ENCODE measurements around the gene GSK3B. TPM values are rescaled to one million over a fixed set of nuclear protein-coding genes. Genes with fewer than 3 reads are reported as not detected.

The GSK3B gene
- polyA plus RNA-seq, 4 donors: 13.5 to 32.2 (median 21.2) TPM

- Histone ChIP-seq H3K27ac (ENCODE audit: low read depth in 1 of 3, low read length in 2 of 3) (no peak overlapping the region), H3K4me1 (ENCODE audit: control insufficient read depth in 3 of 3, insufficient read depth in 2 of 3, low read depth in 1 of 3, low read length in 2 of 3) (no peaks in the 10 kb centered on the region), H3K27me3 (ENCODE audit: control insufficient read depth in 3 of 3, insufficient read depth in 3 of 3, low read length in 3 of 3) (no peaks in the 10 kb centered on the region), H3K4me3 (ENCODE audit: low read depth in 1 of 3, low read length in 3 of 3) (no peak overlapping the region), H3K9me3 (ENCODE audit: control insufficient read depth in 2 of 2, insufficient read depth in 1 of 2, low read depth in 1 of 2, low read length in 1 of 2) (no peaks in the 10 kb centered on the region), H3K36me3 (ENCODE audit: control insufficient read depth in 3 of 3, insufficient read depth in 2 of 3, low read depth in 1 of 3, low read length in 3 of 3) (peaks cover 0 to 3% (median 0%) of the 10 kb centered on the region in 3 donors)
- no peak for FAIRE-seq
- WGBS, 3 donors: 78 to 95% (median 89%) methylated on average over 2 of the region's 2 CpGs
- DNase-seq: no peak
Measured at GRCh38 chr3:120077731-120078130, 16.5 kb downstream of the GSK3B start.

DNA sequence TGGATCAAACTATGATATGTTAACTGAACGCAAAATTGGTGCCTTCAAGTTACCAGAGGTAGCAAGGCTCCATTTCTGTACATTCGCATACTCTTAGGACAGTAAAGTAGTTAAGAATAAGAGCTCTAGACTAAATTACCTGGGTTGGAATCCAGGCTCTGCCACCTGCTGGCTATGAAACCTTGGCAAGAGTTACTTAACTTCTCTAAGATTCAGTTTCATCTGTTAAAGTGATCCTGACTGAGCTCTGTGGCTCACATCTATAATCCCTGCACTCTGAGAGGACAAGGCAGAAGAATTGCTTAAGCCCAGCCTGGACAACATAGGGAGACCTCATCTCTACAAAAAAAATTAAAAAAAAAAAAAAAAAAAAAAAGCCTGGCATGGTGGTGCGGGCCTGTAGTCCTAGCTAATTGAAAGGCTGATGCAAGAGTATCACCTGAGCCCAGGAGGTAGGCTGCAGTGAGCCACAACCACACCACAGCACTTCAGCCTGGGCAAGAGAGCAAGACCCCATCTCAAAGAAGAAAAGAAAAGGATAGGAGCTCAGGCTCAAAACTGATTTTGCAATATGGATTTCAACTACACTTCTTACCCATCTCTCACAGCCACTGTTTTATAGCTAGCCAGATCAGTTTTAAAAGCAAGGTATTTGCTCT is 21.3 kb downstream of the GSK3B start:
- peak in 1 of 2 donors; percentile 35 for DNase-seq
- H3K36me3 ChIP-seq (ENCODE audit: control insufficient read depth in 3 of 3, insufficient read depth in 2 of 3, low read depth in 1 of 3, low read length in 3 of 3): peaks cover 0 to 5% (median 0%) of the 10 kb centered on the region in 3 donors
- 84 to 94% (median 93%) methylated on average over 3 of the region's 3 CpGs for WGBS, 3 donors
- no peak overlapping the region for H3K4me3 ChIP-seq (ENCODE audit: low read depth in 1 of 3, low read length in 3 of 3)
- no peak for FAIRE-seq
- H3K27ac ChIP-seq (ENCODE audit: low read depth in 1 of 3, low read length in 2 of 3): no peak overlapping the region
- H3K9me3 ChIP-seq (ENCODE audit: control insufficient read depth in 2 of 2, insufficient read depth in 1 of 2, low read depth in 1 of 2, low read length in 1 of 2): peaks cover 0 to 8% of the 10 kb centered on the region in 2 donors
- no peaks in the 10 kb centered on the region for H3K27me3 ChIP-seq (ENCODE audit: control insufficient read depth in 3 of 3, insufficient read depth in 3 of 3, low read length in 3 of 3)
- peaks cover 0 to 4% (median 0%) of the 10 kb centered on the region in 3 donors for H3K4me1 ChIP-seq (ENCODE audit: control insufficient read depth in 3 of 3, insufficient read depth in 2 of 3, low read depth in 1 of 3, low read length in 2 of 3)

DNA sequence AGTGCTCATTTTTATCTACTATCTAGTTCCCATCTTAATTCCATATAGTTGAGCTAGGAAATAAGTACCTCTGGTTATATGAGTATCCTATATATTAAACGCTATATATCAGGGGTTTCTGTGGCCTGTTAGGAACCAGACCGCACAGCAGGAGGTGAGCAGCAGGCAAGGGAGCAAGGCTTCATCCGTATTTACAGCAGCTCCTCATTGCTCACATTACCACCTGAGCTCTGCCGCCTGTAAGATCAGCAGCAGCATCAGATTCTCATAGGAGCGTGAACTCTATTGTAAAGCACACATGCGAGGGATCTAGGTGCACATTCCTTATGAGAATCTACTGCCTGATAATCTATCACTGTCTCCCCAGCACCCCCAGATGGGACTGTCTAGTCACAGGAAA is 23.0 kb downstream of the GSK3B start:
- Histone ChIP-seq H3K27ac (ENCODE audit: low read depth in 1 of 3, low read length in 2 of 3) (no peak overlapping the region), H3K27me3 (ENCODE audit: control insufficient read depth in 3 of 3, insufficient read depth in 3 of 3, low read length in 3 of 3) (no peaks in the 10 kb centered on the region), H3K36me3 (ENCODE audit: control insufficient read depth in 3 of 3, insufficient read depth in 2 of 3, low read depth in 1 of 3, low read length in 3 of 3) (peaks cover 0 to 5% (median 0%) of the 10 kb centered on the region in 3 donors), H3K4me1 (ENCODE audit: control insufficient read depth in 3 of 3, insufficient read depth in 2 of 3, low read depth in 1 of 3, low read length in 2 of 3) (peaks cover 0 to 4% (median 0%) of the 10 kb centered on the region in 3 donors), H3K4me3 (ENCODE audit: low read depth in 1 of 3, low read length in 3 of 3) (no peak overlapping the region), H3K9me3 (ENCODE audit: control insufficient read depth in 2 of 2, insufficient read depth in 1 of 2, low read depth in 1 of 2, low read length in 1 of 2) (peaks cover 0 to 8% of the 10 kb centered on the region in 2 donors)
- WGBS, 3 donors: 94 to 96% (median 94%) methylated on average over 6 of the region's 6 CpGs
- DNase-seq (no peak), FAIRE-seq (no peak)

DNA sequence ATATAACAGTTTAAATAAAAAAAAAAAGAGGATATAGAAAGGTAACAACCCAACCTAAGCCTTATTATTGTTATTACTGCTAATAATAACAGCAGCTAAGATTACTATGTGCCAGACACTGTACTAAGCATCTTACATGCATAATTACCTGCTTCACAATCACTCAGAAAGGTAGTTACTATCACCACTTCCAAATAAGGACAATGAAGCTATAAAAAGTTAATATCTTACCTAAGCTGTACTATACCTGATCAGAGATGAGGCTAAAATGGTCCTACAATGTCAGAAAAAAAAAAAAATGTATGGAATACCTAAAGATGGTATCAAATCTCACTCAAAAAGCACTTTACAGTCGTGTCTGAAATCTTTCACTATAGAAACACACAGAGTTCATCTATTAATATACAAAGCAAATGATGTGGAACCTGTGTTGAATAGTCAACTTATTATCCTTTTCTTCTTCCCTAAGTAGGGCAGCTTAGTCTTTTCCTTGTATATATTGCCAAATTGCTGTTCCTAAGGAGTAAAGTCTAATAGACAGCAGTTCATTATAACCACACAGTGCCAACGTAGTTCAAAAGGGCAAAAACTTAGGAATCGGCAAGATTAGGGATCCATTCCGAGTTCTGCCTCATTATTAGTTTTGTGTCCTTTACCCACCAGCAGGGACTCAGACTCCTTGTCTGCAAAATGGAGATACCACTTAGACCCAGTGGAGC is 23.8 kb downstream of the GSK3B start:
- Histone ChIP-seq H3K27me3 (ENCODE audit: control insufficient read depth in 3 of 3, insufficient read depth in 3 of 3, low read length in 3 of 3) (no peaks in the 10 kb centered on the region), H3K4me1 (ENCODE audit: control insufficient read depth in 3 of 3, insufficient read depth in 2 of 3, low read depth in 1 of 3, low read length in 2 of 3) (peaks cover 0 to 4% (median 0%) of the 10 kb centered on the region in 3 donors), H3K36me3 (ENCODE audit: control insufficient read depth in 3 of 3, insufficient read depth in 2 of 3, low read depth in 1 of 3, low read length in 3 of 3) (peaks cover 0 to 5% (median 0%) of the 10 kb centered on the region in 3 donors), H3K4me3 (ENCODE audit: low read depth in 1 of 3, low read length in 3 of 3) (no peak overlapping the region), H3K9me3 (ENCODE audit: control insufficient read depth in 2 of 2, insufficient read depth in 1 of 2, low read depth in 1 of 2, low read length in 1 of 2) (peaks cover 0 to 8% of the 10 kb centered on the region in 2 donors), H3K27ac (ENCODE audit: low read depth in 1 of 3, low read length in 2 of 3) (no peak overlapping the region)
- FAIRE-seq: no peak
- 32 to 64% (median 61%) methylated on average over 4 of the region's 4 CpGs for WGBS, 3 donors
- peak; percentile 6 to 77 for DNase-seq

DNA sequence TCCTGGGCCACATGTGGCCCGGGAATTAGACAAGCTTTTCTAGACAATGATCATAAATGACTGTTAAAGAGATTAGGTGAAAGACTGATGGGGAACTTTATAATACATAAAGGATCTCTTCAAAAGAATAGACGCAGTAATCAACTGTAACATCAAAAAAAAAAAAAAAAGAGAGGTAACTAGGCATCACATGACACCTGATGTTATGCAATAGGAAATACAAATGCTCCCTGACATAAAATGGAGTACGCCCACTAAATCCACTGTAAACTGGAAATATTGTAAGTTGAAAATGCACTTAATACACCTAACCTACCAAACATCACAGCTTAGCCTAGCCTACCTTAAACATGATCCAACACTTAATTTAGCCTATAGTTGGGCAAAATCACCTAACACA is 27.2 kb downstream of the GSK3B start:
- Histone ChIP-seq H3K27ac (ENCODE audit: low read depth in 1 of 3, low read length in 2 of 3) (no peak overlapping the region), H3K27me3 (ENCODE audit: control insufficient read depth in 3 of 3, insufficient read depth in 3 of 3, low read length in 3 of 3) (no peaks in the 10 kb centered on the region), H3K36me3 (ENCODE audit: control insufficient read depth in 3 of 3, insufficient read depth in 2 of 3, low read depth in 1 of 3, low read length in 3 of 3) (peaks cover 0 to 2% (median 0%) of the 10 kb centered on the region in 3 donors), H3K9me3 (ENCODE audit: control insufficient read depth in 2 of 2, insufficient read depth in 1 of 2, low read depth in 1 of 2, low read length in 1 of 2) (peaks cover 0 to 5% of the 10 kb centered on the region in 2 donors), H3K4me1 (ENCODE audit: control insufficient read depth in 3 of 3, insufficient read depth in 2 of 3, low read depth in 1 of 3, low read length in 2 of 3) (peaks cover 0 to 4% (median 0%) of the 10 kb centered on the region in 3 donors), H3K4me3 (ENCODE audit: low read depth in 1 of 3, low read length in 3 of 3) (no peak overlapping the region)
- no peak for FAIRE-seq
- WGBS, 3 donors: 70 to 81% (median 78%) methylated on average over 3 of the region's 3 CpGs
- DNase-seq: peak in 1 of 2 donors; percentile 16

DNA sequence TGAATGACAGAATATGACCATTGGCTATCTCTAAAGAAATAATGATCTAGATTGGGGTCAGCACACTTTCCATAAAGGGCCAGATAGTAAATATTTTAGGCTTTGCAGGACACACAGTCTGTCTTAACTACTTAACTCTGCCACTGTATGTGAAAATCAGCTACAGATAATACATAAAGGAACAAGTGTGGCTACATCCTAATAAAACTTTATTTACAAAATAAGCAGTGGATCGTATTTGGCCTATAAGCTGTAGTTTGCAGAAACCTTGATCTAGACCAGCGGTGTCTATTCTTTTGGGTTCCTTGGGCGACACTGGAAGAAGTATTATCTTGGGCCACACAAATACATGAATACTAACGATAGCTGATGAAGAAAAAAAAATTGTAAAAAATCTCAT is 27.6 kb downstream of the GSK3B start:
- DNase-seq (no peak), FAIRE-seq (no peak)
- H3K9me3 ChIP-seq (ENCODE audit: control insufficient read depth in 2 of 2, insufficient read depth in 1 of 2, low read depth in 1 of 2, low read length in 1 of 2): peaks cover 0 to 4% of the 10 kb centered on the region in 2 donors
- H3K27me3 ChIP-seq (ENCODE audit: control insufficient read depth in 3 of 3, insufficient read depth in 3 of 3, low read length in 3 of 3): no peaks in the 10 kb centered on the region
- no peak overlapping the region for H3K4me3 ChIP-seq (ENCODE audit: low read depth in 1 of 3, low read length in 3 of 3)
- H3K27ac ChIP-seq (ENCODE audit: low read depth in 1 of 3, low read length in 2 of 3): no peak overlapping the region
- peaks cover 0 to 4% (median 0%) of the 10 kb centered on the region in 3 donors for H3K4me1 ChIP-seq (ENCODE audit: control insufficient read depth in 3 of 3, insufficient read depth in 2 of 3, low read depth in 1 of 3, low read length in 2 of 3)
- peaks cover 0 to 2% (median 0%) of the 10 kb centered on the region in 3 donors for H3K36me3 ChIP-seq (ENCODE audit: control insufficient read depth in 3 of 3, insufficient read depth in 2 of 3, low read depth in 1 of 3, low read length in 3 of 3)
- 88 to 97% (median 96%) methylated on average over 4 of the region's 4 CpGs for WGBS, 3 donors

GRCh38 chr3:120064641-120065040 is 29.6 kb downstream of the GSK3B start:
- 91 to 97% (median 92%) methylated on average over 2 of the region's 2 CpGs for WGBS, 3 donors
- Histone ChIP-seq H3K27ac (ENCODE audit: low read depth in 1 of 3, low read length in 2 of 3) (no peak overlapping the region), H3K27me3 (ENCODE audit: control insufficient read depth in 3 of 3, insufficient read depth in 3 of 3, low read length in 3 of 3) (no peaks in the 10 kb centered on the region), H3K36me3 (ENCODE audit: control insufficient read depth in 3 of 3, insufficient read depth in 2 of 3, low read depth in 1 of 3, low read length in 3 of 3) (peaks cover 0 to 2% (median 0%) of the 10 kb centered on the region in 3 donors), H3K4me1 (ENCODE audit: control insufficient read depth in 3 of 3, insufficient read depth in 2 of 3, low read depth in 1 of 3, low read length in 2 of 3) (peaks cover 0 to 4% (median 0%) of the 10 kb centered on the region in 3 donors), H3K4me3 (ENCODE audit: low read depth in 1 of 3, low read length in 3 of 3) (no peak overlapping the region), H3K9me3 (ENCODE audit: control insufficient read depth in 2 of 2, insufficient read depth in 1 of 2, low read depth in 1 of 2, low read length in 1 of 2) (no peaks in the 10 kb centered on the region)
- DNase-seq: no peak
- peak; percentile 53 for FAIRE-seq

DNA sequence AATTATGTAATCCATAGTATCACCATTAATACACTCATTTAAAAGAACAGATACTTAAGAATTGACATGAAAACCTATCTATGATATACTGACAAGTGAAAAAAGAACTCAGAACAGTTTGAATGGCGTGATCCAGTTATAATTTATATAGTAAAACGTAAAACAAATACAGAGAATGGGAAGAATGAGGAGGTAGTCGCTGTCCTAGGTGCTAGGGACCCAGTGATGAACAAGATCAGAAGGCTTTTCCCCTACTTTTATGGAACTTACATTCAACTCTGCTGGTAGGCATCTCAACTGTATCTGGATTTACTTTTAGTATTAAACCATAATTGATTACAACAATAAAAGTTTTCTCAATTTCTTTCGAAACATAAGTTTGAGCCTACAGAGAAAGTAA is 31.8 kb downstream of the GSK3B start:
- H3K27ac ChIP-seq (ENCODE audit: low read depth in 1 of 3, low read length in 2 of 3): no peak overlapping the region
- FAIRE-seq: no peak
- no peak overlapping the region for H3K4me3 ChIP-seq (ENCODE audit: low read depth in 1 of 3, low read length in 3 of 3)
- WGBS, 3 donors: 91 to 94% (median 92%) methylated on average over 4 of the region's 4 CpGs
- no peak for DNase-seq
- H3K27me3 ChIP-seq (ENCODE audit: control insufficient read depth in 3 of 3, insufficient read depth in 3 of 3, low read length in 3 of 3): no peaks in the 10 kb centered on the region
- H3K36me3 ChIP-seq (ENCODE audit: control insufficient read depth in 3 of 3, insufficient read depth in 2 of 3, low read depth in 1 of 3, low read length in 3 of 3): no peaks in the 10 kb centered on the region
- H3K4me1 ChIP-seq (ENCODE audit: control insufficient read depth in 3 of 3, insufficient read depth in 2 of 3, low read depth in 1 of 3, low read length in 2 of 3): peaks cover 0 to 4% (median 0%) of the 10 kb centered on the region in 3 donors
- no peaks in the 10 kb centered on the region for H3K9me3 ChIP-seq (ENCODE audit: control insufficient read depth in 2 of 2, insufficient read depth in 1 of 2, low read depth in 1 of 2, low read length in 1 of 2)

Data from small intestine (tissue), 7 donors.